Natural killer cell (primary cell): Measurements from ENCODE around the gene WEE1. TPM values are rescaled to one million over a fixed set of nuclear protein-coding genes. Genes with fewer than 3 reads are reported as not detected.

Source experiments
- ATAC-seq, 3 donors: fragments of 150-1000 bp in 2 of 3; fragments of 200-7000 bp in 1 of 3; cut with Tn5 transposase; 1 replicate in 1 of 3; 2 replicates in 2 of 3; pipeline ENCODE4 v1.10.0; 2021; ENCODE audit warnings: mild to moderate bottlenecking in 2 of 3, moderate library complexity in 2 of 3
- DNase-seq, 2 donors: peaks; one replicate each; pipeline versions ENCODE4 v3.0.0 to v3.0.0-alpha.2; 2013 to 2021; ENCODE audit warnings: mixed read lengths in 1 of 2
- H3K27ac ChIP-seq: one replicate; pipeline ENCODE4 v1.5.1; 2013; ENCODE audit warnings: mild to moderate bottlenecking, low read length
- H3K27me3 ChIP-seq: one replicate; pipeline ENCODE4 v1.6.1; 2013; ENCODE audit warnings: low read length; ENCODE audit not compliant: control insufficient read depth, insufficient read depth
- H3K36me3 ChIP-seq: one replicate; pipeline ENCODE4 v1.6.1; 2013; ENCODE audit warnings: low read length; ENCODE audit not compliant: control insufficient read depth, insufficient read depth
- H3K4me1 ChIP-seq: one replicate; pipeline ENCODE4 v1.6.1; 2013; ENCODE audit warnings: low read length; ENCODE audit not compliant: control insufficient read depth, insufficient read depth
- H3K4me3 ChIP-seq: one replicate; pipeline ENCODE4 v1.5.1; 2013; ENCODE audit warnings: low read length
- H3K9me3 ChIP-seq: one replicate; pipeline ENCODE4 v1.6.1; 2013; ENCODE audit warnings: low read length; ENCODE audit not compliant: control insufficient read depth, insufficient read depth
- H3K27ac Mint-ChIP-seq, 2 donors: one replicate each; pipeline ENCODE4 v1.8.0; 2022; ENCODE audit warnings: mild to moderate bottlenecking in 2 of 2, mixed read lengths in 2 of 2, moderate library complexity in 1 of 2
- H3K27me3 Mint-ChIP-seq, 2 donors: one replicate each; pipeline ENCODE4 v1.8.0; 2022; ENCODE audit warnings: low read depth in 2 of 2, mixed read lengths in 2 of 2
- H3K36me3 Mint-ChIP-seq: one replicate; pipeline ENCODE4 v1.8.0; 2022; ENCODE audit warnings: mixed read lengths
- H3K4me1 Mint-ChIP-seq, 2 donors: one replicate each; pipeline ENCODE4 v1.8.0; 2022; ENCODE audit warnings: mixed read lengths in 2 of 2
- H3K4me3 Mint-ChIP-seq: one replicate; pipeline ENCODE4 v1.8.0; 2022; ENCODE audit warnings: mild to moderate bottlenecking, moderate library complexity, mixed read lengths
- H3K9me3 Mint-ChIP-seq, 2 donors: one replicate each; pipeline ENCODE4 v1.8.0; 2022; ENCODE audit warnings: mixed read lengths in 2 of 2
- WGBS: methylation state at CpG from one replicate; pipeline ENCODE4 v1.1.7; 2013; ENCODE audit warnings: missing lambda C conversion rate; ENCODE audit not compliant: insufficient coverage; 5-methylcytosine and 5-hydroxymethylcytosine counted together
- intact Hi-C: fragments of 100-400 bp; cut with micrococcal nuclease; formaldehyde crosslinking; loops from one replicate; pipeline ENCODE4 v1.14.2; 2022
- total RNA-seq, 4 donors: library from RNA; stranded (reverse); fragments of 120-200 nt in 1 of 4; gene quantifications; one replicate each; pipeline versions ENCODE4 v1.2.3 to v1.2.4, GENCODE V29; 2013 to 2022
- TF ChIP-seq, protein P1 (sequence below): fragments of 200-600 bp; IDR thresholded peaks from one replicate; pipeline ENCODE4 v1.8.0; 2022; ENCODE audit warnings: antibody characterized with exemption

The WEE1 gene
- total RNA-seq, 3 donors from 2014 or later (not counting 1 experiment from before 2014, with no cell fraction given) = 17.1 to 20.8 (median 19.0) TPM

DNA sequence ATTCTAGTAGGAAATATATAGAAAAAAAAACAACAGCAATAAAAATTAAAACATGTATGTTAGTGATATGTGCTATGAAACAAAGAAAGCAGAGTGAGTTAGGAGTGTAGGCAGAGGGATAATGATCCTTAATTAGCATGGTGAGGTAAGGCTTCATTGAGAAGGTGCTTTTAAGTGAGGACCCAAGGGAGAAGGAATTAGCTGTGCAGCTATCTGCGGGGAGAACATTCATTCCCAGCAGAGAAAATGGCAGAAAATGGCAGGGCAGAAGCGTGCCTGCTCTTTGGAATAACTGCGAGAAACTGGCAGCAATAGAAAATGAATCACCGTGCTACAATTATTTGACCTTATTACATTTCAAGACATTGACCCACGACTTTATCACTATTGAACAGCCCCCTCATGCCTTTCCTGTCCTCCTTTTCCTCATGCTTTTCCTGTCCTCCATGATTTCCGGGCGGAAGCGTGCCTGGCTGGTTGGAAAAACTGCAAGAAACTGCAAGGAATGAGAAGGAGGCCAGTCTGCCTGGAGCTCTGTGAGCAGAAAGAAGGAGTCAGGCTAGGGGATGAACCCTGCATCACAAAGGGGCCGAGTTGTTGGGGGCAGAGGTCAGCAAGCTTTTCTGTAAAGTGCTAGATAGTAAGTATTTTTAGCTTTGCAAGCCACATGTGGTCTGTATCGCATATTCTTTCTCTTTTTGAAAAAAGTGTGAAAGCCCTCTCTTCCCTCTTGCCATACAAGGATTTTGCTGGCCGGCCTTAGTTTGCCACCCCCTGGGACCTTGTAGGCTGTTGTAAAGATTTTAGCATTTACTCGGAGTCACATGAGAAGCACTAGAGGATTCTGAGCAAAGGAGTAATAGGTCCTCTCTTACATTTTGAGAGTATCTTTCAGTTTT lies 53.3 kb downstream of the WEE1 start:
- H3K9me3 Mint-ChIP-seq = no peaks in the 10 kb centered on the region
- peaks cover 6% of the 10 kb centered on the region for H3K4me1 ChIP-seq
- H3K27ac ChIP-seq = no peak overlapping the region
- no peaks in the 10 kb centered on the region for H3K27me3 ChIP-seq
- TF ChIP-seq, protein P1, sequence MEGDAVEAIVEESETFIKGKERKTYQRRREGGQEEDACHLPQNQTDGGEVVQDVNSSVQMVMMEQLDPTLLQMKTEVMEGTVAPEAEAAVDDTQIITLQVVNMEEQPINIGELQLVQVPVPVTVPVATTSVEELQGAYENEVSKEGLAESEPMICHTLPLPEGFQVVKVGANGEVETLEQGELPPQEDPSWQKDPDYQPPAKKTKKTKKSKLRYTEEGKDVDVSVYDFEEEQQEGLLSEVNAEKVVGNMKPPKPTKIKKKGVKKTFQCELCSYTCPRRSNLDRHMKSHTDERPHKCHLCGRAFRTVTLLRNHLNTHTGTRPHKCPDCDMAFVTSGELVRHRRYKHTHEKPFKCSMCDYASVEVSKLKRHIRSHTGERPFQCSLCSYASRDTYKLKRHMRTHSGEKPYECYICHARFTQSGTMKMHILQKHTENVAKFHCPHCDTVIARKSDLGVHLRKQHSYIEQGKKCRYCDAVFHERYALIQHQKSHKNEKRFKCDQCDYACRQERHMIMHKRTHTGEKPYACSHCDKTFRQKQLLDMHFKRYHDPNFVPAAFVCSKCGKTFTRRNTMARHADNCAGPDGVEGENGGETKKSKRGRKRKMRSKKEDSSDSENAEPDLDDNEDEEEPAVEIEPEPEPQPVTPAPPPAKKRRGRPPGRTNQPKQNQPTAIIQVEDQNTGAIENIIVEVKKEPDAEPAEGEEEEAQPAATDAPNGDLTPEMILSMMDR = no peak
- no peak overlapping the region for H3K4me3 ChIP-seq
- no peaks in the 10 kb centered on the region for H3K36me3 Mint-ChIP-seq
- H3K27me3 Mint-ChIP-seq = peaks cover 0 to 15% of the 10 kb centered on the region in 2 donors
- peak in 1 of 3 donors; percentile 32 for ATAC-seq
- H3K4me1 Mint-ChIP-seq = peaks cover 0 to 6% of the 10 kb centered on the region in 2 donors
- DNase-seq = no peak
- WGBS = 81% methylated on average over 10 of the region's 12 CpGs
- intact Hi-C loops = no loop called here
- H3K36me3 ChIP-seq = no peaks in the 10 kb centered on the region
- H3K27ac Mint-ChIP-seq = no peak overlapping the region
- H3K9me3 ChIP-seq = no peaks in the 10 kb centered on the region
- H3K4me3 Mint-ChIP-seq = no peak overlapping the region

DNA sequence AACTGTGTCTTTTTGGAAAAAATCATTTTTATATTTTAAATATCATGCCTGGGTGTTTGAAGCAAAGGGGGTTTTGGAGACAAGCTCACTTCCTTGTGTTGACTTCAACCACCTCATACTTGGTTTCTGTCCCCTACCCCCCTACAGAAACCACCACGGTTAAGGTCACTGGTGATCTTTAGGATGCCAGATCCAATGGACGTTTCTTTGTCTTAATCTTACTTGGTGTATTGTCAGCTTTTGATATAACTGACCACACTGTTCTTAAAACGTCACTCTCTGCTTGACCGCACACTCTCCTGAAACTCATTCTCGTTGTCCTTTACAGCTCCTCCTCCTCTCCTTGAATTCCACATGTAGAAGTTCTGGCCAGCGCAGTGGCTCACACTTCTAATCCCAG lies 55.6 kb downstream of the WEE1 start:
- Histone ChIP-seq H3K4me3 (no peak overlapping the region), H3K9me3 (no peaks in the 10 kb centered on the region), H3K4me1 (peaks cover 6% of the 10 kb centered on the region), H3K27me3 (no peaks in the 10 kb centered on the region), H3K36me3 (no peaks in the 10 kb centered on the region), H3K27ac (no peak overlapping the region)
- ATAC-seq (no peak), DNase-seq (no peak)
- intact Hi-C loops = no loop called here
- Mint-ChIP-seq H3K36me3 (no peaks in the 10 kb centered on the region), H3K4me3 (no peak overlapping the region), H3K27ac (no peak overlapping the region), H3K9me3 (no peaks in the 10 kb centered on the region), H3K4me1 (peaks cover 0 to 6% of the 10 kb centered on the region in 2 donors), H3K27me3 (peaks cover 0 to 15% of the 10 kb centered on the region in 2 donors)
- TF ChIP-seq, protein P1 = no peak
- 78% methylated on average over 6 of the region's 6 CpGs for WGBS

DNA sequence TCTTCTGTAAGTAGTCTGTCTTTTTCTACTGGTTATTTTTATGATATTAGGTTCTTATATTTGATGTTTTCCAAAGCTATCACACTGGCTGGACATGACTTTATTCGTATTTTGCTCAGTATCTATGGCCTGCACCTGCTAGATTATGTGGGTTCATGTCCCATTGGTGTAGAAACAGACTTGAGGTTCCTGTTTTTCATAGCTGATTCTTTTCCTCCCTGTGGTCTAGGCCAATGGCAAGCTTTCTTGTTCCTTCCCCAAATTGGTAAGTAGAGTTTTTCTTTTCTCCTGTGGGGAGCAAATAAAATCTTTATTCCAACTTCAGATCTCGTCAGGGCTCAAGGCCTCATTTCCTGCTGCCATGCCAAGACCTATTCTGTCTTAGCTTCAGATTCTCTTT lies 60.2 kb downstream of the WEE1 start:
- no peak overlapping the region for H3K4me3 ChIP-seq
- H3K27ac ChIP-seq = no peak overlapping the region
- no peak overlapping the region for H3K27ac Mint-ChIP-seq
- WGBS = 18% methylated on average over 1 of the region's 2 CpGs
- H3K27me3 ChIP-seq = no peaks in the 10 kb centered on the region
- H3K27me3 Mint-ChIP-seq = no peaks in the 10 kb centered on the region
- H3K36me3 Mint-ChIP-seq = no peaks in the 10 kb centered on the region
- H3K9me3 Mint-ChIP-seq = no peaks in the 10 kb centered on the region
- ATAC-seq (no peak), DNase-seq (no peak)
- no peaks in the 10 kb centered on the region for H3K4me1 Mint-ChIP-seq
- no peaks in the 10 kb centered on the region for H3K9me3 ChIP-seq
- intact Hi-C loops = no loop called here
- TF ChIP-seq, protein P1 = no peak
- H3K36me3 ChIP-seq = no peaks in the 10 kb centered on the region
- H3K4me1 ChIP-seq = no peaks in the 10 kb centered on the region
- H3K4me3 Mint-ChIP-seq = no peak overlapping the region
